ENCODE data around the gene NARF. TPM values are rescaled to one million over a fixed set of nuclear protein-coding genes. Genes with fewer than 3 reads are reported as not detected.

The NARF gene
- total and polyA plus RNA-seq, 2 of the 8 experiments (the other 6 are each of a cell fraction or from before 2014, with no cell fraction given), result 97.4 to 131 TPM

DNA sequence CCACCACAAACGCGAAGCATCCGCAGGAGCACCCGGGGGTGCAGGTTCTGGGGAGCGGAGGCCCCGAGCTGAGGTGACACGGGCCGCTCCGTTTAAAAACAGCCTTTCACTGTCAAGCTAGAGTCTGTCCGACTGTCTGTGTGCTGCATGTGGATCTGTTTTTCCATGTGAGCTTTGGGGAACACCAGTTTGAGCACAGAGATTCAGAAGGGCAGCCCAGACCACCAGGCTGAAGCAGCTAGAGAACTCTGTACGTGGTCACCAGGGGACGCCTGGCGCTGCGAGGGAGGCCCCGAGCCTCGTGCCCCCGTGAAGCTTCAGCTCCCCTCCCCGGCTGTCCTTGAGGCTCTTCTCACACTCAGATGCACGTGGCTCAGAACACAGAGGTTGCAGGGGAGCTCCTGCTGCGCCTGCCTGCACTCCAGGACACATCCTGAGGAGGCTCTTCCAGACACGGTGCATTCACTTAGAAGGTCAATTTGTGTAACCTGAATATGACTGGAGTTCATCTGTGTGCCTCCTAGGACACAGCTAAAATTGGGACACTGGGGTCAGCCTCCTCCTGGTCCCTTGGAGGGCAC, 45.3 kb downstream of the NARF start:
- DNase-seq (ENCODE audit: low read depth in 1 of 2, low spot score in 2 of 2) (no peak), FAIRE-seq (no peak)
- ChIA-PET CTCF (ENCODE audit: partially characterized antibody) (interaction anchor here (0.8 to 1.9 kb wide), 6 partner anchors 8 to 161 kb away, joined by 3 to 13 read pairs (median 5); no protein-coding TSS in a partner anchor), POLR2A (ENCODE audit: partially characterized antibody) (interaction anchor here (0.7 to 1.2 kb wide), 2 partner anchors 15 to 16 kb away, joined by 3 to 4 read pairs; partner anchors contain the start of gene FOXK2)
- no peaks in the 10 kb centered on the region for H3K36me3 ChIP-seq (ENCODE audit: control insufficient read depth in 2 of 4, insufficient read depth in 4 of 4, low read length in 3 of 4)
- H3K23me2 ChIP-seq (ENCODE audit: low read depth, low read length), result no peaks in the 10 kb centered on the region
- no peak overlapping the region for H3K56ac ChIP-seq (replicated peaks; ENCODE audit: insufficient read length, low read depth, low read length)
- H3K4me3 ChIP-seq (ENCODE audit: extremely low read depth in 1 of 4, insufficient read depth in 2 of 4, low read depth in 3 of 4, low read length in 4 of 4), result no peak overlapping the region
- no peak overlapping the region for H3K4me2 ChIP-seq (ENCODE audit: insufficient read depth in 1 of 2, low read depth in 2 of 2, low read length in 2 of 2)
- H3K4ac ChIP-seq (replicated peaks; ENCODE audit: insufficient read length, low read depth, low read length), result no peak overlapping the region
- H2BK120ac ChIP-seq (replicated peaks; ENCODE audit: low read depth, low read length), result no peak overlapping the region
- H2BK15ac ChIP-seq (ENCODE audit: low read length), result no peak overlapping the region
- H4K91ac ChIP-seq (replicated peaks; ENCODE audit: insufficient read length, low read length), result no peak overlapping the region
- no peaks in the 10 kb centered on the region for H3K79me2 ChIP-seq (ENCODE audit: control insufficient read depth in 1 of 2, insufficient read depth in 2 of 2, low read length in 2 of 2)
- no peak overlapping the region for H4K5ac ChIP-seq (ENCODE audit: insufficient read length, low read depth, low read length)
- no peak overlapping the region for H4K8ac ChIP-seq (ENCODE audit: extremely low read depth, insufficient read depth, low read length)
- no peak overlapping the region for H3K23ac ChIP-seq (ENCODE audit: insufficient read length)
- no peak overlapping the region for H3K14ac ChIP-seq (ENCODE audit: insufficient read length)
- H2AK5ac ChIP-seq (ENCODE audit: low read depth, low read length), result no peak overlapping the region
- no peaks in the 10 kb centered on the region for H4K20me1 ChIP-seq (replicated peaks in 1 of 2; ENCODE audit: control insufficient read depth in 1 of 2, insufficient read depth in 2 of 2, low read length in 2 of 2)
- no peaks in the 10 kb centered on the region for H3K79me1 ChIP-seq (ENCODE audit: low read depth, low read length)
- WGBS, 2 experiments (ENCODE audit: extremely low coverage in 1 of 2, insufficient coverage in 1 of 2, insufficient read length in 1 of 2, insufficient replicate concordance in 2 of 2, low coverage in 1 of 2, low lambda C conversion rate in 2 of 2, missing lambda C conversion rate in 1 of 2), result 83% methylated on average over 20 of the region's 21 CpGs; no CpG with 5 or more reads in 1 of the 2 experiments
- H3K9me3 ChIP-seq (ENCODE audit: insufficient read depth in 2 of 2, low read depth in 1 of 2, low read length in 1 of 2), result no peaks in the 10 kb centered on the region
- H2BK12ac ChIP-seq (ENCODE audit: low read depth, low read length), result no peak overlapping the region
- H2BK5ac ChIP-seq (ENCODE audit: low read depth, low read length), result no peak overlapping the region
- H3K18ac ChIP-seq (ENCODE audit: extremely low read depth, low read length), result no peak overlapping the region
- H2BK20ac ChIP-seq (ENCODE audit: low read length), result no peak overlapping the region
- H3K27ac ChIP-seq (ENCODE audit: low read depth, low read length), result no peak overlapping the region
- H3K27me3 ChIP-seq (replicated peaks in 1 of 4; ENCODE audit: control insufficient read depth in 3 of 4, extremely low read depth in 1 of 4, insufficient read depth in 3 of 4, low read length in 3 of 4), result peaks cover 0 to 4% (median under 1%) of the 10 kb centered on the region in 4 experiments; a peak in 3 of 7 replicates
- H2AFZ ChIP-seq (ENCODE audit: low read length), result 0 out of 2 replicates have a peak overlapping the region, but pooled peaks have one; percentile 27
- H3K4me1 ChIP-seq (replicated peaks in 1 of 4; ENCODE audit: control insufficient read depth in 3 of 4, insufficient read depth in 4 of 4, low read length in 3 of 4), result no peaks in the 10 kb centered on the region
- no peak overlapping the region; a peak in 1 of 7 replicates for H3K9ac ChIP-seq (replicated peaks in 1 of 4; ENCODE audit: extremely low read depth in 1 of 4, low read depth in 3 of 4, low read length in 3 of 4)
- no peak for TF ChIP-seq JUND (IDR thresholded peaks at IDR 0.05; ENCODE audit: low read length)
